Posterior vena cava (tissue), 2 donors: ENCODE results near the gene ZYX. TPM values are rescaled to one million over a fixed set of nuclear protein-coding genes. Genes with fewer than 3 reads are reported as not detected.

Experiments used
- DNase-seq: peaks from one replicate; pipeline ENCODE4 v3.0.0-alpha.2; 2020; ENCODE audit warnings: low spot score
- intact Hi-C, 2 donors: fragments of 100-400 bp; cut with DNase I; formaldehyde crosslinking; loops; one replicate each; pipeline versions ENCODE4 v1.14.1 to v1.14.2; 2022 to 2023
- microRNA-seq, 2 donors: library from miRNA; unstranded; fragments of <30 nt; microRNA quantifications; one replicate each; pipeline ENCODE4 v1.2.0, GENCODE V29; 2020 to 2021; ENCODE audit warnings: borderline microRNAs expressed in 2 of 2
- total RNA-seq, 2 donors: library from RNA; stranded (reverse); fragmentation: NEBNext Ultra II Directional; extraction: Animal tissue kit (Norgen Biotek cat#: 25700); gene quantifications; one replicate each; pipeline ENCODE4 v1.2.1, GENCODE V29; 2021
- donor health status: DM: yes; HTN: yes; CAD: no.
- donor health status: DM: yes; HTN: yes; CAD: no.

The ZYX gene
- total RNA-seq, 2 donors from 2014 or later = 388 to 407 TPM

DNA sequence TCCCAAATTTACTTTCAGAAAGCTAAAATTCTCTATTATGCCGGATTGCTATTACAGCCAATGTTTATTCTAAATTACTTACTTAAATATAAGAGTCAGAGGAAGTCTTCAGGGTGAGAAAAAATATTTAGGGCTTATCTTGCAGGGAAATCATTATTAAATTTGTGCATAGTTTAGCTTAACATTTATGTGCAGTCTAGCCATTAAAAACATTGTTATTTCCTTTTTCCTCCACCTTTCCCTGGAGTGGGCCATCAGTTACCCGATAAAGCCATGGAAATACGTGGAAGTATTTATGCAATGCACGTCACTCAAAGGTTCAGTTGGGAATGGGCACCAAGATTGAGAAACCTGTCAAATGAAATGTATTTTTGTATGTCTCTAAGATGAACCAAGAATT is 52.6 kb downstream of the ZYX start:
- intact Hi-C loops = no loop called here

DNA sequence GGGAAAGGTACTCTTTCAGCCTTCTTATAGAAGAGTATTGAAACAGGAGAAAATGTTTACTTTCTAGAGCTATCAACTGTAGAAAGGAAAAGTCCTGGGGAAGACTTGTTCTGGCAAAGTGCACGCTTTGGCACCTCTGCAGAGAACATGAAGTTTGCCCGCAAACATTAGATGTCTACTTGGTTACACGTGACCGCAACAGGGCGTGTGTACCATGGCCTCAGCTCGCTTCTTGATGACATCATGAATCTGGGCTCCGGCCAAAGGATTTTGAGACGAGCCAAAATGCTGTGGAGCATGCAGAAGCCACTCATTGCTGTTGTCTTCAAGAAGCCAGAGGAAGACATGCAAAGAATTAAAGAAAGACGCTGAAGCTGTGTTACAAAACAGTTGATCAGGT is 53.5 kb downstream of the ZYX start:
- intact Hi-C loops = no loop called here
- peak; percentile 88 for DNase-seq

More for the DNA sequence above, 52.6 kb downstream of the ZYX start:
- no peak for DNase-seq

- intact Hi-C loops = no loop called here
Observed at GRCh38 chr7:143435266-143435665, 54.1 kb downstream of the ZYX start.

DNA sequence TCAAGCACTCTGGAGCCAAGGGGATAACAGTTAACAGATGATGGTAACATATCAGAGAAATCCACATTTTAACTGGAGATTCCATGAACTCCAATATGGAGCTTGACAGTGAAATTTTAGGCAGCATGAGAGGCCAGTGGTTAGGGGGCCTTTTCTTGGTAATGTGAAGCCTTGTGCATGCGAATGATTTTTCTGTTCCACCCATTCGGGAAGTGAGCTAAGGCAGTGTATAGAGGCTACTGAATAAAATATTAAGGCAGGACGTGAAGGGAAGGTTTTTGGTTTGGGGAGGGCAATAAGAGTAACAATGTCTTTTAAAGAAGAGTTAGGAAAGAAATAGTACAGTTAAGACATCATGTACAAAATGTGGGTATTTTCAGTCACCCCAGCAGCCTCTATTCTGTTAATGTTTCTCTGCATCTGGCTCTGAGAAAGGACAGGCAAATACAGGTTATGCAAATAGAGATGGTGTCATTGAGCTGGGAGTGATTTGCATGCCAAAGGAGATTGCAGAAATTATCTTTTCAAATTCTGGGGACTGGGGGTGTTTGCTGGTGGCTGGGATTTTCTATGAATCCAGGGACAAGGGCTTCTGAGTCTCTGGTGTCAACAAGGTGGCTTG is 55.3 kb downstream of the ZYX start:
- no peak for DNase-seq
- intact Hi-C loops = no loop called here

More at GRCh38 chr7:143435266-143435665, 54.1 kb downstream of the ZYX start:
- no peak for DNase-seq

DNA sequence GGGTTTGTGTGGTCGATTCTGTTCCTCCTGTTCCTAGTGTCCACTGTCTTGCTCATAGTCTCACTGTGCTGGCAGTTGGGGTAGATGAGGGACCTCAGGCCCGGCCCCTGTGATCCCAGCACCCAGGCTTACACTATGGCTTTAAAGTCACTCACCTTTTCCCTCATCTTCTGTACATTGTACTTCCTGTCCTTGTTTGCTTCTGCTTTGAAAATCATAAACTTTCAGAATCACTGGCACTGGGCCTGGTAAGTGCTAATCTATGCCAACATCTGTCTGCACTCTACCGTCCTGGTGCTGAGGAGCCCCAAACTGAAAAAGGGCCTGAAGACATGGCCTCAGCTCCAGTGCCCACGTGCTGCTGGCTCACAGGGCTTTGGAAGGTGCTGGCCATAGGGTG is 56.4 kb downstream of the ZYX start:
- intact Hi-C loops = no loop called here
- DNase-seq = no peak

DNA sequence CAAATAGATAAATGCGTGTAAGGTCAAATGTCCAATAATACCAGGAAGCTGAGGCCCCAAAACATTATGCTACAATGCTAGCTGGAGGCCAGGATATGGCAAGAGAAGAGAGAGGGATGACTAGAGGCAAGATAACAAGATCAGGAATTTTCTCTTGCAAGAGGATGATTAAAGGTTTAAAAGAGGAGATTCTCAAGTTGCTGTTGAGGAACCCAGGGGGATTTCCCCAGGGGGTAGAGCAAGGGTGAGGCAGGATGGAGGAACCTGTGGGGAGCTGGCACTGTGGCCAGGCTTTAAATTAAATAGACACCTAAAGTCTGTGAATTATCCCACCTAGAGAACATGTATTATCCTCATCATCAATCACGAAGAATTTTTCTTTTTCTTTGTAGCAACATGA is 58.7 kb downstream of the ZYX start:
- DNase-seq = no peak
- intact Hi-C loops = no loop called here

Small RNA genes lying within 50 kb of the gene (microRNA-seq; reads per million reads assigned to microRNA genes)
- gene MIR6892 = 0.32 to 0.52 reads per million in 2 donors

Other genes starting within 250 kb of the ZYX start
- not detected for gene PIP, start 249.3 kb upstream of the ZYX start, total RNA-seq
- not detected for gene TAS2R39, start 197.9 kb upstream of the ZYX start, total RNA-seq
- not detected for gene TAS2R40, start 159.3 kb upstream of the ZYX start, total RNA-seq
- 10 to 100 TPM; 68.6 to 94.5 TPM for gene GSTK1, start 117.9 kb upstream of the ZYX start, total RNA-seq
- gene TMEM139, start 96.4 kb upstream of the ZYX start, total RNA-seq = under 1 TPM in 1 of 2 donors, not detected in 1; 0.29 TPM
- 10 to 100 TPM; 16.1 to 19.9 TPM for gene CASP2, start 93.0 kb upstream of the ZYX start, total RNA-seq
- gene CLCN1, start 65.2 kb upstream of the ZYX start, total RNA-seq = under 1 TPM in 1 of 2 donors, not detected in 1; 0.05 TPM
- 1 to 10 TPM; 1.1 to 1.5 TPM for gene FAM131B, start 18.6 kb upstream of the ZYX start, total RNA-seq
- under 1 TPM in 1 of 2 donors, not detected in 1; 0.24 TPM for gene EPHA1, start 27.5 kb downstream of the ZYX start, total RNA-seq
- under 1 TPM; 0.42 to 0.57 TPM for gene TAS2R60, start 62.1 kb downstream of the ZYX start, total RNA-seq
- under 1 TPM; 0.46 to 0.81 TPM for gene TAS2R41, start 96.5 kb downstream of the ZYX start, total RNA-seq
- under 1 TPM in 1 of 2 donors, not detected in 1; 0.37 TPM for gene CTAGE15, start 190.5 kb downstream of the ZYX start, total RNA-seq
- gene TCAF2, start 239.6 kb downstream of the ZYX start, total RNA-seq = 1 to 10 TPM; 1.4 to 1.7 TPM